ENCODE measurements around the gene MAGEA6. TPM values are rescaled to one million over a fixed set of nuclear protein-coding genes. Genes with fewer than 3 reads are reported as not detected.
"Not testable (repeated sequence)": the region's sequence is repeated elsewhere in the genome, so short reads cannot be mapped to it uniquely, and the experiment has no call there.

MAGEA6 gene
- total RNA-seq, 1 experiment from 2014 or later: 4.0 TPM

DNA sequence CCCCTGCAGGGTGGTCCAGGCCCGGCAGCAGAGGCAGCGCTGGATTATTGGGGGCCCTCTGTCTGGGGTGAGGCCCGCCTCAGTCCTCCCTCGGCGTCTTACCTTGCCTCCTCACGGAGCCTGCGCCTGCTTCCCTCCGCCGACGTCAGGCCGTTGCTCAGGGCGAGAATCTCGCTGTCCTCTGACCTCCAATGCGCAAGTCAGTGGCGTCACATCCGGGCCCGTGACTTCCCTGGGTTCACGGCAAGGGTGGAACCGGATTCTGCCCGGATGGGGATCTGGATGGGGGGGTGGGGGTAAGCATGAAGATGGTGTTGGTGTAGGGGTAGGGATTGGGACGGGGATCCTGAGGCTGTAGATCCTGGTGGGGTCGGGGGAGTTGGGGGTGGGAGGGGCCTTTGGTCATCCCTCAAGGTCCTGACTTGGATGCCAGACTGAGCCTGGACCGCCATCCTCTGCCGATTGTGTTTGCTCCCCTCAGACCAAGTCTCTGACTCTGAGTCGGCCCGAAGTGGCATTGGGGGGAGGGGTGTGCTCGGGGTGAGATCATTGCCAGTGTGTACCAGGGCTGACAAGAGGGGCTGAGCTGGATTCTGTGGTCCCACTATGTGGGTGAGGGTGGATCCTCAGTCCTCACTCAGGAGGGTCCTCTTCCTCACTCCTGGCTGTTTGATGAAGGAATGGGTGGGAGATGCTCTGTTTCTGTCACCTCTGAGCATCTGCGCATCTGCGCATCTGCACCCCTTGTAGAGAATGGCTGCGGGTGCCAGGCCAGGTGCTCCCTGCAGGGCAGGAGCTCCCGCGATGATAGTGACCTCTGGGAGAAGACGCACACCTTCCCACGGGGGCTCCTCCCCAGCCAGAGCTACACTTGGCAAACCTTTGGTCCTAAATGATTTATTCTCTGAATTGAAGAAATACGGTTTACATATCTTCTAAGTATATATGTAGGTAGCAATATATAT lies 15.5 kb downstream of the MAGEA6 start, which contains the start of gene MAGEA2:
Gene MAGEA2, minus strand, starts transcription at position 157 of the 965 bp plus-strand sequence. CDS start 2,479 bp downstream, outside the sequence.
- H3K4me3 ChIP-seq; H3K9me3 ChIP-seq (replicated peaks); DNase-seq; H3K27ac ChIP-seq; H3K36me3 ChIP-seq; H3K27me3 ChIP-seq; H3K4me1 ChIP-seq: not testable (repeated sequence)

DNA sequence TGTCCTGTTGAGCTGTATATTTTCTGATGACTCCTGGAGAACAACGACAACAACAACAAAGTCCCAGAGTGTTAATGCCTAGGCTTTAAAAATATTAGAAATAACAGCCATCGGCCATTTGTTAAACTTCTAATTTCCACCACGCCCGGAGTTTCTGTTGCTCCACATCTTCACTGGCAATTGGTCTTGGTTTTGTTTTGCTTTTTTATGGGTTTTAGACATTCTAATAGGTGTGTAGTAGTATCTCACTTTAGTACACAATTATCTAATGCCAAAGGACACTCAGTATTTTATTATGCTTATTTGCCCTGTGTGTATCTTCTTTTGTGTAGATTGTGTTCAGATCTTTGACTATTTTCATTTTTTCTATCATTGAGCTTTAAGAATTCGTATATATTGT lies 30.9 kb downstream of the MAGEA6 start:
- Histone ChIP-seq H3K36me3 (no peaks in the 10 kb centered on the region), H3K27me3 (no peaks in the 10 kb centered on the region), H3K9me3 (replicated peaks) (no peaks in the 10 kb centered on the region), H3K4me3 (no peak overlapping the region), H3K4me1 (no peaks in the 10 kb centered on the region), H3K27ac (no peak overlapping the region)
- no peak for DNase-seq

- DNase-seq; H3K4me1 ChIP-seq; H3K36me3 ChIP-seq; H3K27ac ChIP-seq; H3K9me3 ChIP-seq (replicated peaks); H3K27me3 ChIP-seq; H3K4me3 ChIP-seq: not testable (repeated sequence)
These were observed 33.0 kb downstream of the MAGEA6 start for GRCh38 chrX:152736528-152736927.

GRCh38 chrX:152735860-152736511 lies 33.5 kb downstream of the MAGEA6 start:
- no peak for DNase-seq

DNA sequence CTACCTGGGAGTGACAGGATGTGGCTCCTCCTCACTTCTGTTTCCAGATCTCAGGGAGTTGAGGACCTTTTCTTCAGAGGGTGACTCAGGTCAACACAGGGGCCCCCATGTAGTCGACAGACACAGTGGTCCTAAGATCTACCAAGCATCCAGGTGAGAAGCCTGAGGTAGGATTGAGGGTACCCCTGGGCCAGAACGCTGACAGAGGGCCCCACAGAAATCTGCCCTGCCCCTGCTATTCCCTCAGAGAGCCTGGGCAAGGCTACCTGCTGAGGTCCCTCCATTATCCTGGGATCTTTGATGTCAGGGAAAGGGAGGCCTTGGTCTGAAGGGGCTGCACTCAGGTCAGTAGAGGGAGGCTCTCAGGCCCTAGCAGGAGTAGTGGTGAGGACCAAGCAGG lies 34.4 kb downstream of the MAGEA6 start:
- Histone ChIP-seq H3K4me1 (no peaks in the 10 kb centered on the region), H3K27ac (no peak overlapping the region)
- no peak for DNase-seq

More at GRCh38 chrX:152735860-152736511, 33.5 kb downstream of the MAGEA6 start:
- Histone ChIP-seq H3K4me1 (no peaks in the 10 kb centered on the region), H3K27ac (no peak overlapping the region), H3K4me3 (no peak overlapping the region), H3K36me3 (no peaks in the 10 kb centered on the region), H3K27me3 (no peaks in the 10 kb centered on the region), H3K9me3 (replicated peaks) (no peaks in the 10 kb centered on the region)

DNA sequence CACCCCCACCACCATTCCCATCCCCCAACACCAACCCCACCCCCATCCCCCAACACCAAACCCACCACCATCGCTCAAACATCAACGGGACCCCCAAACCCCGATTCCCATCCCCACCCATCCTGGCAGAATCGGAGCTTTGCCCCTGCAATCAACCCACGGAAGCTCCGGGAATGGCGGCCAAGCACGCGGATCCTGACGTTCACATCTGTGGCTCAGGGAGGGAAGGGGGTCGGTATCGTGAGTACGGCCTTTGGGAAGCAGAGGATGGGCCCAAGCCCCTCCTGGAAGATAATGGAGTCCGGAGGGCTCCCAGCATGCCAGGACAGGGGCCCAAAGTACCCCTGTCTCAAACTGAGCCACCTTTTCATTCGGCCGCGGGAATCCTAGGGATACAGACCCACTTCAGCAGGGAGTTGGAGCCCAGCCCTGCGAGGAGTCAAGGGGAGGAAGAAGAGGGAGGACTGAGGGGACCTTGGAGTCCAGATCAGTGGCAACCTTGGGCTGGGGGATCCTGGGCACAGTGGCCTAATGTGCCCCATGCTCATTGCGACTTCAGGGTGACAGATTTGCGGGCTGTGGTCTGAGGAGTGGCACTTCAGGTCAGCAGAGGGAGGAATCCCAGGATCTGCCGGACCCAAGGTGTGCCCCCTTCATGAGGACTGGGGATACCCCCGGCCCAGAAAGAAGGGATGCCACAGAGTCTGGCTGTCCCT lies 35.2 kb downstream of the MAGEA6 start:
- H3K4me3 ChIP-seq; H3K27ac ChIP-seq; H3K4me1 ChIP-seq; H3K9me3 ChIP-seq (replicated peaks); H3K27me3 ChIP-seq; DNase-seq; H3K36me3 ChIP-seq: not testable (repeated sequence)

More for the DNA sequence above, 34.4 kb downstream of the MAGEA6 start:
- Histone ChIP-seq H3K27me3 (no peaks in the 10 kb centered on the region), H3K9me3 (replicated peaks) (no peaks in the 10 kb centered on the region), H3K4me3 (no peak overlapping the region), H3K36me3 (no peaks in the 10 kb centered on the region)

DNA sequence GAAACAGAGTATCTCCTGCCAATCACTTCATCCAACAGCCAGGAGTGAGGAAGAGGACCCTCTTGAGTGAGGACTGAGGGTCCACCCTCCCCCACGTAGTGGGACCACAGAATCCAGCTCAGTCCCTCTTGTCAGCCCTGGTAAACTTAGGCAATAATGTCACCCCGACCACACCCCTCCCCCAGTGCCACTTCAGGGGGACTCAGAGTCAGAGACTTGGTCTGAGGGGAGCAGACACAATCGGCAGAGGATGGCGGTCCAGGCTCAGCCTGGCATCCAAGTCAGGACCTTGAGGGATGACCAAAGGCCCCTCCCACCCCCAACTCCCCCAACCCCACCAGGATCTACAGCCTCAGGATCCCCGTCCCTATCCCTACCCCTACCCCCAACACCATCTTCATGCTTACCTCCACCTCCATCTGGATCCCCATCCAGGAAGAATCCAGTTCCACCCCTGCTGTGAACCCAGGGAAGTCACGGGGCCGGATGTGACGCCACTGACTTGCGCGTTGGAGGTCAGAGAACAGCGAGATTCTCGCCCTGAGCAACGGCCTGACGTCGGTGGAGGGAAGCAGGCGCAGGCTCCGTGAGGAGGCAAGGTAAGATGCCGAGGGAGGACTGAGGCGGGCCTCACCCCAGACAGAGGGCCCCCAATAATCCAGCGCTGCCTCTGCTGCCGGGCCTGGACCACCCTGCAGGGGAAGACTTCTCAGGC lies 36.1 kb downstream of the MAGEA6 start, which contains the start of the genes CSAG1 and MAGEA12:
Gene CSAG1, minus strand, starts transcription at position 461 of the 715 bp plus-strand sequence. CDS start 1,261 bp downstream, outside the sequence.
Gene MAGEA12, plus strand, starts transcription at position 497 of the 715 bp plus-strand sequence. CDS start 2,405 bp downstream, outside the sequence.
- Histone ChIP-seq H3K27ac (no peak within 1 kb of the TSS), H3K36me3 (no peaks in the 10 kb centered on the region), H3K4me1 (no peaks in the 10 kb centered on the region), H3K27me3 (no peaks in the 10 kb centered on the region), H3K9me3 (replicated peaks) (no peaks in the 10 kb centered on the region), H3K4me3 (no peak within 1 kb of the TSS)
- DNase-seq: no peak

- Histone ChIP-seq H3K36me3 (no peaks in the 10 kb centered on the region), H3K27me3 (no peaks in the 10 kb centered on the region), H3K4me3 (no peak overlapping the region), H3K4me1 (no peaks in the 10 kb centered on the region), H3K27ac (no peak overlapping the region), H3K9me3 (replicated peaks) (no peaks in the 10 kb centered on the region)
- no peak for DNase-seq
These were observed 44.1 kb downstream of the MAGEA6 start for GRCh38 chrX:152725409-152725808.

Other genes starting within 250 kb of the MAGEA6 start
- 0.23 and 0.30 TPM in 2 replicates for gene GABRQ, start 131.8 kb downstream of the MAGEA6 start, total RNA-seq (2014; rRNA removed; shearing (Covaris generic))
- gene MAGEA3, start 70.9 kb downstream of the MAGEA6 start, total RNA-seq (2014; rRNA removed; shearing (Covaris generic)): 4.4 and 5.1 TPM in 2 replicates
- not detected in 2 replicates for gene CSAG2, start 60.4 kb downstream of the MAGEA6 start, total RNA-seq (2014; rRNA removed; shearing (Covaris generic))
- gene MAGEA2B, start 55.1 kb downstream of the MAGEA6 start, total RNA-seq (2014; rRNA removed; shearing (Covaris generic)): 2.2 and 4.7 TPM in 2 replicates
- 0.41 and 0.63 TPM in 2 replicates for gene CSAG1, start 36.0 kb downstream of the MAGEA6 start, total RNA-seq (2014; rRNA removed; shearing (Covaris generic))
- gene MAGEA12, start 35.9 kb downstream of the MAGEA6 start, total RNA-seq (2014; rRNA removed; shearing (Covaris generic)): 0.66 and 1.6 TPM in 2 replicates
- gene MAGEA2, start 15.8 kb downstream of the MAGEA6 start, total RNA-seq (2014; rRNA removed; shearing (Covaris generic)): 0.83 TPM in 1 of 2 replicates, not detected in the other
- not detected in 2 replicates for gene CSAG3, start 10.5 kb downstream of the MAGEA6 start, total RNA-seq (2014; rRNA removed; shearing (Covaris generic))
- 26.5 and 29.4 TPM in 2 replicates for gene CETN2, start 61.1 kb upstream of the MAGEA6 start, total RNA-seq (2014; rRNA removed; shearing (Covaris generic))
- 24.7 and 25.2 TPM in 2 replicates for gene NSDHL, start 61.4 kb upstream of the MAGEA6 start, total RNA-seq (2014; rRNA removed; shearing (Covaris generic))
- 0.26 and 0.28 TPM in 2 replicates for gene ZNF185, start 128.4 kb upstream of the MAGEA6 start, total RNA-seq (2014; rRNA removed; shearing (Covaris generic))
- not detected in 2 replicates for gene PNMA5, start 224.4 kb upstream of the MAGEA6 start, total RNA-seq (2014; rRNA removed; shearing (Covaris generic))

All from SJCRH30 (cell line).